Embryonic facial prominence (tissue), 1 donor: Measurements from ENCODE around the gene ZSWIM4.
A peak's percentile ranks its signal among the peaks of the same experiment; 100 is the strongest.

Source experiments
- DNase-seq: peaks from one replicate; pipeline ENCODE4 v3.0.0-alpha.2; 2016; ENCODE audit errors: extremely low spot score

Gene ZSWIM4

DNA sequence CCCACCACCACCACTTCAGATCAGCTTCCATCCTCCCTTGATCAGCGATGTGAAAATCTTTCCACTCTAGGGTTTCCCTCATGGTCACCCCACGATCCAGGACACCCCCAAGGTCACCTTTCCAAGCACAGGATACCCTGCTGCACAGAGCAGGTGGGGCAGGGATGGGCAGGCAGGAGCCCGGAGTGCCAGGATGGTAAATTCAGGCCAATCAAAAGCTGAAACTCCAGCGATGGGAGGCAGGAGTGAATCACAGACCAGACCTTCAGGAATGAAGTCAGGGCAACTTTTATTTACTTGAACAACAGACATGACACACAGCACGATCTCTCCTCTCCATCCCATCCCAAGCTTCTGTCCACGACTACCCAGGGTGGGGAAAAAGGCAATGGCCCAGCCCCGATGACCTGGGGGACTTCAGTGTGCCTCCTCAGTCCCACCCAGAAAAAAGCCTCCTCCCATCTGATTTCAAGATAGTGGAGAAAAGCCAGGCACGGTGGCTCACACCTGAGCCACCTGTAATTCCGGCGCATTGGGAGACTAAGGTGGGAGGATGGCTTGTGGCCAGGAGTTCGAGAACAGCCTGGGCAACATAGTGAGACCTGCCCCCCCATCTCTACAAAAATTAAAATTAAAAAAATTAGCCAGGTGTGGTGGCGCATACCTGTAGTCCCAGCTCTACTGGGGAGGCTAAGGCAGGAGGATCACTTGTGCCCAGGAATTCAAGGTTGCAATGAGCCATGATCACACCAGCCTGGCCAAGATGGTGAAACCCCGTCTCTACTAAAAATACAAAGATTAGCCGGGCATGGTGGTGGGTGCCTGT, 39.2 kb downstream of the ZSWIM4 start:
- DNase-seq: no peak

DNA sequence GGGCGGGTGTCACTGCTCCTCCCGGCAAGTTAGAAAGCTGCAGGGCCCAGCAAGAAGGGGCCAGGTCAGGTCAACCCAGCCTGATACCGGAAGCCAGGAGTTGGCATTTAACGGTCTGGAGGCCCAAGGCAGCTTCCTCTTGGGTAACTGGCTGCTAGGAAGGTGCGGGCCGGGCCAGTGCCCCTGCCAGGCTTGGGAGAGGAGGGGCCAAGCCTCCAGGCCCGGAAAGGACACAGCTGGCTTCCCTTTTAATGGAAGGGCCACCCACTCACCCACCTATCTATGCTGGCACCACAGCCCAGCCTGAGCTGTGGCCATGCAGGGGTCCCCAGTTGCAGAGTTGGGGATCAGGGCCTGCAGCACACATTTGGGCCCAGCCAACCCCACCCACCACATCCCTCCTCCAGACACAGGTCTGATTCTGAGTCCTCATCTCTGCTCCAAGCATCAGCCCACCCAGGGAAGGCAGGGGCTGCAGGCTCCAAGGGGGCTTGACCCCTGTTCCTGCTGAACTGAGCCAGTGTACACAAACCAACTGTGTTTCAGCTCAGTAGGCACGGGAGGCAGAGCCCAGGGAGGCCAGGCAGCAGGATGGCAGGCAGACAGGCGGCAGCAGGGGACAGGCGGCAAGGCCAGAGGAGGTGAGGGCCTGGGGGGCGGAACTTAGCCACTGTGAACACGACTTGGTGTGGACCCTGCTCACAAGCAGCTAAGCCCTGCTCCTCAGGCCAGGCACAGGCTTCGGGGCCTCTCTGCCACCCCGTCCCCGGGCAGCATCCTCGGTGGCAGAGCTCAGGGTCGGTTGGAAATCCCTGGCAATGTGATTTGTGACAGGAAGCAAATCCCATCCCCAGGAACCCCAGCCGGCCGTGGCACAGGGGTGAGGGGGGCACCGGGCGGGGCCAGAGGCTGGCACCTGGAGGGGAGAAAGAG, 40.8 kb downstream of the ZSWIM4 start:
- DNase-seq: no peak

DNA sequence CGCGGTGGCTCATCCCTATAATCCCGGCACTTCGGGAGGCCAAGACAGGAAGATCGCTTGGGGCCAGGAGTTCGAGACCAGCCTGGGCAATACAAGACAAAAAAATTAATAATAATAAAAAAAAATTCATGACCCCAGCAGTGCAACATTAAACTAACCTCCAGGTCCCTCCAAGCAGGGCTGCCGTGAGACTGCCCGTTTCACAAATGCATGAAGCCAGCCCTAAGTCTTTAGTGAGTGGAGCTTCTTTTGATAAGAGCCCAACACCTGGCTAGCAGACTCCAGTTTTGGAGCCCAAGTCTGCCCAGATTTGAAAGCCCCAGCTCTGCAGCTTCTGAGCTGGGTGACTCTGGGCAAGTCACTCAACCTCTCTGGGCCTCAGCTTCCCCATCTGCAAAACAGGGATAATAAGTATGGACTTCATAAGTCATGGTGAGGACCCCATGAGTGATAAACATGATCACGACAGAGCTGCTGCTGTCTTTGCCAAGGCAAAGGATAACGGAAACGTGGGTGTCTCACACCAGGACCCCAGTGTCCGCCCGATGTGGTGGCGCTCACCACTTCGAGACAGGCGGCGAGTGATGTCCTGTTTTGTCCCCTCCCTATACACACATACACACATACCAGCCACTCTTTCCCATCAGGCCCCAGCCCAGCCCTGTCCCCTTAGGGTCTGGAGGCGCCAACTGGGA, 43.3 kb downstream of the ZSWIM4 start:
- DNase-seq: no peak

DNA sequence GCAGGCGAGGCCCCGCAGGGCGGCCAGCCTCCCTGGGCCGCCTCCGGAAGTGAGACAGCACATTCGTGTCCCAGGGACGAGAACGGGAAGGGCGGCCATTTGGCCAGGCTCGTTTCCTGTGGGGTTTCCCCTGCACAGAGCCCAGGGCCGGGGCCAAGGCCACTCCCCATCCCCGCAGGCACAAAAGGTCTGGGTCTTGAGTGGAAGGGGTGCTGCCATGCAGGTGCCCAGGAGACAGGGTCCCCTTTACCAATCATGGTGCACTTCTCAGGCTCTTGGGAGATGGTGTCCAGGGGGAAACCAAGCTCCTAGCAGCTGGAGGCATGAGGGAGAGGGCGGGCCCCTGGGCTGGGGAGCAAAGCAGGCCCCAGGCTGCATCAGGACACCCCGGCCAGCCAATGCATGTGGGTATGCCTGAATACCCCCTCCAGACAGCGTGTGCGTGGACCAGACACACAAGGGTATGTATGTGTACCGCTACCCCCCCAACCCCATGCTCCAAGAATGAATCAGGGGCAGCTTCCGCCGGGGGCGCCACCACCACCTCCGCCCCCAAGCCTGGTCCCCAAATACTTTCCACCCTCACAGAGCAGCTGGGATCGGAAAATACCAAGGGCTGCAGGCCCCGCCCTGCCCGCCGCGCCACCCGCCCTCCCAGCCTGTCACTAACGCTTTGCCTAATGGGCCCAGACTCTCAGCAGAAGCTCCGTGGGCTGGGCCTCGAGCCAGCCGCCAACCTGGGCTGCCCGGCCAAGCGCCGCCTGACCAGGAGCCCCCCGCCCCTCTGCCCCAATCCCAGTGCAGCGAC, 44.1 kb downstream of the ZSWIM4 start:
- peak; percentile 71 for DNase-seq

DNA sequence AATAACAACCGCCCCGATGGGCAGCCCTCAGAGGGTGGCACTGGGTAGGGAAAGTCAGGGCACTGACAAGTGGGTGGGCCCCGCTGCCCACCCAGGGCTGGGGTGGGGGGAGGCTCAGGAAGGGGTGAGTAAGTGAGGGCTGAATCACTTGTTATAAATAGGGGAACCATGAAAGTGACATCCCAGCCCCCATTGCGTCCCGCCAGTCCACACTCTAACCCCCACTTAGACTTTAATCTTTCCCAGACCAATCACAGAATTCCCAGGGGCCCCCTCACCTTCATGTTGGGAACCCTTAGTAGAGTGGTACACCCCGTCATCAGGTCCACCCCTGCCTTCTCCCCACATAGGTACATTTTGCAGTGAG, 44.7 kb downstream of the ZSWIM4 start:
- DNase-seq: no peak

DNA sequence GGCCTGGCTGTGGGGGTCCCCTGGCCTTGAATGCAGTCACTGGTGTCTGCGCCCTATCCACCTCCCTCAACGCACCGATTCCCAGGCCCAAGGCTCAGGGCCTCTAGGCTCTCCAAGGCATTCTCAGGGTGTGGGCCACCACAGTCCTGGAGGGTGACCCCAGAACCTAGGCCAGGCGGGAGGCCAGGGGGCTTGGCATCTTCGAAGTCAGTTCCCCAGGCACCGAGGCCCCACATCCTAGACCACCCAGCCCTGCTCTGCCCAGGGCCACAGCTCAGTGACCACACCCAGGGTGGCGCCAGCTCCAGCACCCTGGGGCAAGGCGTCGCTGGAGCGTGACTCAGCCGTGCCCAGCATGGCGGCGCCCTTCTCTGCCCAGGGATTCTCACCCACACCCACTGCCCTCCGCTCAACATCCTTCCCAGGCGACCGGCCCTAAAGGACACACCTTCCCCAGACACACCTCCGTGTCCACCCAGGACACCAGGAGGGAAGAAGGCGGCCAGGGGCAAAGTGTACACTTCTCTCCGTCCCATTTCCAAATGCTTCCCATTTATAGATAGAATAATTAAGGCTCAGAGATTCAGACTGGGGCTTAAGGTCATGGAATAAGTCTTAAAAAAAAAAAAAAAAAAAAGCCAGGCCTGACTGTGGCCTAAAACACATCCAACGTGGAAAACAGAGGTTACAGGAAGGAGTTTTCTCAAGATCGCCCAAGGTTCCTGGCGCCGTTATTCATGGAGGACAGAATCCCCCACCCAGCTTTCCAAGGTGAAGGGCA, 45.3 kb downstream of the ZSWIM4 start:
- DNase-seq: no peak

DNA sequence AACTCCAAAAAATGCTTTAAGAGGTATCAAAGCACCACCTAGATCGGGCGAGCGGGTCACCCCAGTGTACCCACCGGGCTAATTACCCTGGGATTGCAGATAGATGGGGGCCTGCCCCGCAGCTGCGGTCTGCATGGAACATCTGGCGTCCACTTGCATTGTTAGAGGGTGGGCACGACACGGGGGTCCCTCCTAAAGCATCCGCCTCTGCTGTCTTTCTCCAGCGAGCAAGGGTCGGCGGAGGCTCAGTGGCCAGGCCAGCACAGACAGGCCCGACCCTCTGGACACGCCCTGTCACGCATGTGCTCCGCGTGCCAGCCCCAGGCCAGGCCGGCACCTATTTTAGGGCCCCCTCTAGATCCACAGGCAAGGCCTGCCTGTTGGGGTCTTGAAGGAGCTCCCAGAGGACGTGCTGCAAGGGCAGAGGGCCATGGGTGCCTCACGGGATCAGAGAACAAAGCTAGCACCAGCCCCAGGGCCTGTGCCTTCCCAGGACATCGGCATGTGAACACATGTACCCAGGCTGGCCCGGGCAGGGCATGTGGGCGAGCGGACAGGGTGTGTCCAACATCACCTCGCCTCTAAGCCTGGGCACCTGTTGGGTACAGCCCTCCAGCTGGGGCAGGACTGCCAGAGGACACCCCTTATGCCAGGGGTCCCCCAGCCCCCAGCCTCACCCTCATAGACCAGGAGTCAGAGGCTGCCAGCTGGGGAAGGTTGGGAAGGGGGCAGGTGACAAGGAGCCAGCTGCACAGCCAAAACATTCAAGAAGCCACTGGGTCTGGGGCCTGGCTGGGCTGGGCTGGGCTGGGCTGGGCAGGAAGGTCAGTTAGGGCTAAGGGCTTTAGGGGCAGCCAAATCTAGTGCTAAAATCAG, 46.1 kb downstream of the ZSWIM4 start:
- no peak for DNase-seq

DNA sequence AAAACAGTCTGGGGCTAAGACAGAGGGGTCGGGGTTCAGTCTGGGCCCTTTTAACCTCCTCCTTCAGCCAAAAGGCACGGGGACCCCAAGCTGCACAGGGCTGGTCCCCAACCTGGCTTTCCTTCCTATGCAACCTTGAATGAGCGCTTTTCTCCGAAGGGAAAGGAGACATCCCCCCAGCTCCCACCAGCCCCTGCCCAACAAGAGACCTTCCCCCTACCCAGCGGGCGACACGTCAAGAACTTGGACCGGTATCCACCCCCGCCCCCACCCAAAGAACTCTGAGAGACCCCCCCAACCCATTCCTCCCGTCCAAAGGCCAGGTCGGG, 46.7 kb downstream of the ZSWIM4 start:
- DNase-seq: no peak

DNA sequence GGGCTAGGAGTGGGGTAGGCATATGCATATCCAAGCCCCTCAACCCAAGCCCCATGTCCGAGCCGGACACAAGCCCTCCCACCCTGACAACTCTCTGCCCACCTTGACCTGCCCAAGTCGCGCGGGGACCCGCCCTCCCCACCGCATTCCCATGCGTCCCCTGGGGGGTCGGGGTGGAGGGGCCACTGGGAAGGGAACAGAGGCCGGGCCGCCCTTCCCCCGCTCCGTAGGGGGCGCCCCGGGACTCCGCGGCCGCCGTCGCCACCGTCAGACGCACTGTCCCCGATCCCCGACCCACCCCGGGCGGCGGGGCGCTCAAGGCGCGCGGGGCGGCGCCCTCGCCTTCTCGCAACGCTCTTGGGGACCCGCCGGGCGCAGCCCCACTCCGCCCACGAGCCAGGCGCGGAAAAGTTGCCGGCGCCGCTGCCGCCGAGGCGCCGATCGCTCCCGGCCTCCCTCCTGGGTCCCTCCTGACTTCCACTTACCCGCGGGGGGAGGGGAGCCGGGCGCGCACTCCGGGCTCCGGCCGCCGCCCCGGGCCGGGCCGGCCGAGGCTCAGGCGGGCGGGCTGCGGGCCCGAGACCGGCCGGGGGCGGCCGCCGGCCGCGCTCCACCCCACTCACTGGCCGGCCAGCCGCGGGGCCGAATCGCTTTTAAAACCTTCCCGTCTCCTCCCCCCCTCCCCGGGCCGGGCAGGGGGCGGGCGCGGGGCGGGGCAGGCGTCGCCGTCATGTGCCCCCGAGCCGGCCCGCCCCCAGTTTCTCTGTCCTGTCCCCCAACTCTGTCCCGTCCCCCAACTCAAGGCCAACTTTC, 47.3 kb downstream of the ZSWIM4 start:
- DNase-seq: peak; percentile 85

DNA sequence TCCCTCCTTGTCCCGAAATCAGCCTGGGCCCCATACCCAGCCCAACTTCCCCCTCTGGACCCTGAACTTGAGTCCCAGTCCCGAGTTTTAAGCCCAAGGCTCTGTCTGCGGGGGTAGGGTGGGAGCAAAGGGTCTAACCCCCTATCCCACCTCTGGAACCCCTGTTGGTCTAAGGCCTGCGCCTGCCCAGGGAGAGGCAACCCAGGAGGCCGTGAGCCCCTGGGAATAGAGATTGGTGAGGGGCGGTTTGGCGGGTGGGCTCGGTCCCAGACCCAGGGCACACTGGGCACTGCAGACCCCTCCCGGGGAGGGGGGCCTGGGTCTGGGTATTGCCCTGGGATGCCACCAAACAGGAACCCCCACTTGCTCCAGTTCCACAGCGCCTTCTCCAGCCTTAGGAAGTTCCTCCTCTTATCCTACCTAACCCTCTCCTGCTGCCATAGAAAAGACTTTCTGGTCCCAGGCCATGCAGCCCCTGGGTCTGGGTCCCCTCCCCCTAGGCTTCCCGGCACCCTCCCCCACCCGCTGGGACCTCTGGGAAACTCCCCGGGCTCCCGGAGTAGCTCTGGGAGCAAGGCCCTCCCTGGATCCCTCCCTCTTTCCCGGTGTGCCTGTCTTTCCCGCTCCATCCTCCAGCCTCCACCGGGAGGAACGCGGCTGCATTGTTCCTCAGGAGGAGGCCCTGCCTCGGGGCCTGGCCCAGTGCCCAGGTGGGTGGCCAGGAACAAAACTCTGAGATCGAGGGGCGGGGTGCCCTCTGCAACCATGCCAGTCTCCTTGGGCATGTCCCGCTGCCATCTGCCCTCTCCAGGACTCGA, 48.1 kb downstream of the ZSWIM4 start:
- DNase-seq: no peak

DNA sequence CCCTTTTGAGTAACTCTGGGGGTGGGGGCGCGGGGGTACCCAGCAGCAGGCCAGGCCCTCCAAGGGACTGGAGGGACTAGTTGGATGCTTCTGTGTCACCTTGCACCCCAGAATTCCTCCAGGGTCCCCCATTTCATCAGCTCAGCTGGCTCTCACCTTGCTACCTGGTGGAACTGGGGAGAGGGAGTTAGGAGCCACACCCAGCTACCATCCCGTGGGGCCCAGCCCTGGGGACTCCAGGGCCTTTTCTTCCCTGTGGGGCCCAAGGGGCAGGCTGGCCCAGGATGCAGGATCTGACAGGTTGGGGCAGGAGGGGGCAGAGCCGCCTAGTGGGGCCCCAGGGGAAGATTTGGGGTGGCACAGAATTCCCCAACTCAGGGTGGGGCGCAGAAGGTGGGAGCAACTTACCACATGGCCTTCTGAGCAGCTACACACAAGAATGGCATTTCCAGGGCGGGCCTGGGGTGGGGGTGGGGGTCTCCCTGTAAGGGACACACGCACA, 48.9 kb downstream of the ZSWIM4 start:
- DNase-seq: no peak

DNA sequence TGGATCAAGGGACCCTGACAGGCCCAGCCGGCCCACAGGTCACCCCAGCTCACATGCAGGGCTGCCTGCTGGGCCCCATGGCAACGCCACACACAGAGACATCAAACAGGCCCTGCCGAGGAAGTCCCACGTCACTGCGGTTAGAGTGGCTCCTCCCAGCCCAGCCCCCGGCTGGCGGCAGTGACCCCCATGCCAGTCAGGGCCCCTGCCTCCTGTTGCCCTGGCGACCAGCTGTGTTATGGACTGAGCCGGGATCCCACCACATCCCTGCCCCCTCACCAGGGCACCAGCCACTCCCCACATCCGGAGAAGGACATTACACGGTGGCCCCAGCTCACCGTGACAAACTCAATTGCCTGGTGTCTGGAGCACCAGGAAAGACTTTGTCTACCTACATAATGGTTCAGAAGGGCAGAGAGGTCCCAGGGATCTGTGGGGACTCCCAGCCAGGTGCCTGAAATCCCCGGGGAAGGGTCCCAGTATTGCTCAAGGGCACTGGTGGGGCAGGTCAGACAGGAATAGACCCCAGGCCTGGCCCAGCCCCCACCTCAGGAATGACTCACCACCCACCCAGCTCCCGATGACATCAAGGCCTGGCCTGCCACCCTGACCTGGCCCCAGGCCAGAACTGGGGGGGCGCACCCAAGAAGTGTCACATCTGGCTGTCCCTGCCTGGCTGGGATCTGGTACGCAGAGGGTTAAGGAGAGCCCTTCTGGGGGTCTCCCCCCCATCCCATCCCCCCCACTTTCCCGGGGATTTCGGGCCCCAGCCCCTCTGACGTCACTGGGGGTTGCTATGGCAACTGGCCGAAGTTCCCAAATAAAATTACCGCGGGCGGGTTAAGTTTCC, 51.5 kb downstream of the ZSWIM4 start:
- DNase-seq: peak; percentile 95

DNA sequence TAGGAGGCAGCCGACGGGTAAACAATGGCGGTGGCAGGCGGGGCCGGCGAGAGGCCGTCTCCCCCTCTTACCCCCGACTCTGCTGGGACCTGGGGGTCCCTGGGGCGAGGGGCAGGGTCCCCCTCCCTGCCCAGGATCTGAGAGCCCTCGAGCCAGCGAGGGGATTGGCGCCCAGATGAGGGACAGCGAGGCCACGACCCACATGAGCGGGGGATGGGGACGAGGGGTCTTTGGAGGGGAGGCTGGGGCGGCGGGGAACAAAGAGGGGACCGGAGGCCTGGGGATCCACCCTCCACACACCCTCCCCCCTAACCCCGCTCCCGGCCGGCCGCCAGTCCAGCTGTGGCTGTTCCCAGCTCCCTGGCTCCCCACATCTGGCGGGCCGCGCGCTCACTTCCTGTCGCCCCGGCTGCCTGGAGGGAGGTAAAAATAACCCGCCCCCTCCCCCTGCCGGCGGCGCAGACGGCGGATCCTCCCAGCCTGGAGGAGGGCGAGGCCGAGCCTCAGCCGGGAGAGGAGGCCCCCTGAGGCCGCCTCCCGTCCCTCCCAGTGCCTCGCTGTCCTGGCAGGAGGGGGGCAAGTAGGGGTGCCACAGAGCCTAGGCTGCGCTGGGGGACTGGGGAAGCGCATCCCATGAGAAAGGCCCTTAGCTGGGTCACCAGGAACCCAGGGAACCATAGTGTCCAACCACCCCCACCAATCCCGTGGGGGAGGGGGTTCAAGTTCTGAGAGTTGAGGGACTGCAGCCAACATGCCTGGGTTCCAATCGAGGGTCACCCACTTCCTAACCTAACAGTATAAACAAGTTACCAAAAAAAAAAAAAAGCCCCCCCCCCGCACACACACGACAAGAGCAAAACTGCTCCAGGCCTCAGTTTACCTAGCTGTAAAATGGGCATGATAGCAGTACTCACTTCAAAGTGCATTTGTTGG, 52.4 kb downstream of the ZSWIM4 start:
- DNase-seq: peak; percentile 90

DNA sequence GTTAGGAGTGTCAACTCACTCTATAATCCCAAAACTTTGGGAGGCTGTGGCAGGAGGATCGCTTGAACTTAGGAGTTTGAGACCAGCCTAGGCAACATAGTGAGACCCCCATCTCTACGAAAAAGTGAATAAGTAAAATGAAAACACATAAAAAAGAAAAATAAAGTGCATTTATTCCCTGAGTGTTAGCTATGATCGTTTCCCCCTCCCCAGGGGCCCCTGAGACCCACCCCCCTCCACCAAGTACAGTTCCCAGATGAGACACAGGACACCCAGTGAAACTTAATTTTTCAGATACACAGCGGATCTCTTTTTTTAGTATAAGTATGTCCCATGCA, 53.1 kb downstream of the ZSWIM4 start:
- no peak for DNase-seq

DNA sequence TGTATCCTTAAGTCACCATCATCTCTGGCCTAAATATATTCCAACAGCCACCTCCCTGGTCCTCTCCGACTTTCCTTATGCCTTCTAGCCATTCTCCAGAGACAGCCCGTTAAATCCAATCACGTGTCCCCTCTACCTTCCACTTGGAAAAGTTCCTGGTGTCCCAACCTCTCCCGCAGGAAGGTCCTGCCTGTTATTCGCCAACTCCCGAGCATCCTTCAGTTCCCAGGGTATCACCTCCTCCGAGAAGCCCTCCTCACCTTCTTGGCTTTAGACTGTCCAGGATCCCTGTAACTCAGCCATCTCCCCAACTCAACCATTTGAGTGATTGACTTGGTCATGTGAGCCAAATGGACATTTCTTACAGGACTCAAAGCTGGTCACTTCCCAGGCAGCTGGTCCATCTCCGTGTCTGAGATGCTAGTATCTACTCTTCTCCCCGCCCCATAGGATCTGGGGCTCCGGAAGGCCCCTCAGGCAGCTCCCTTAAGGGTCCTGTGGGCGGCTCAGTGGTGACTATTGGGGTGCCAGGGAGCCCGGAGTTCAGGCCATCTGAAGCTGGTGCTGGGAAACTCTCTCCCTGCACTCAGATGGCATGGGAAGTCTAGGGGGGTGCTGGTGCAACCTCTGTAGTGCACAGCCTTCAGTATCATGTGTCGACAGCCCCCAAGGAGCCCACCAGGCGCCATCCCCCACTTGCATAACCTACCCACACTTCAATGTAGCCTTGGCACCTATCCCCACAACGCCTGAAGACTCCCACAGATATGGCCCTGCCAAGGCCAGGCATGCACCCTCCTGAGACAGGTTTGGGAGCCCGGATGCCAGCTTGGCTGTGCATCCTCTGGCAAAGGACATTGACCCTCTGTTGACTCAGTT, 53.8 kb downstream of the ZSWIM4 start:
- no peak for DNase-seq
